ENCODE data around the gene PSMB1. TPM values are rescaled to one million over a fixed set of nuclear protein-coding genes. Genes with fewer than 3 reads are reported as not detected.

Gene PSMB1
- total and polyA plus RNA-seq, 9 of the 15 experiments (the other 6 are each of a cell fraction or from before 2014, with no cell fraction given) = 447 to 2,953 (median 884) TPM

DNA sequence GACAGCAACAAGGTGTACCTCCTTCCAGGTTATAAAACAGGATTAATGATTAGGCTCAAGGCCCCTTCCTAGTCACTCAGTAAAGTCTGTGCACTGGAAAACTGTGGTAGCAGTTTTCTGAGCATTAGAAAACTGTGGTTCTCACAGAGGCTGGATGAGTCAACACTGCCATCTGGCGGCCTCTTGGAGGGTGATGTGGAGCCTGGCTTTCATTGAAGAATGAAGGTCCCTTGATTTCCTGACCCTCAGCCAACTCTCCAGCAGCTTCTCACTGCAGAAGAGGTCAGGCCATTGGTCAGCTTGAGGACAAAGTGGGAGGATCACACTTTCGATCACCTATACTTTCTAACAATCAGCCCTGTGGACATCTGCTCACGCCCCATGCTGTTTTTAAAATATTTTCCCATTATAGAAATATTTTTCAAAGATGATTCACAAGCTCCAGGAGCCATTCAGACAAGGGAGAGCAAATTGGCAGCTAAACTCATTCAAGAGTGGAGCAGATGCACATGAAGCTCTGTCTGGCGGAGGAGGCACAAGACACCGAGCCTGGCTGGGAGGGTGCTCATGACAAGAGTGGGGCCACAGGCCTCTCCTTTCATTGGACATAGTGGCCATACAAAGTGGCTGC, 23.2 kb downstream of the PSMB1 start (continued):
- TF ChIP-seq, protein P1, sequence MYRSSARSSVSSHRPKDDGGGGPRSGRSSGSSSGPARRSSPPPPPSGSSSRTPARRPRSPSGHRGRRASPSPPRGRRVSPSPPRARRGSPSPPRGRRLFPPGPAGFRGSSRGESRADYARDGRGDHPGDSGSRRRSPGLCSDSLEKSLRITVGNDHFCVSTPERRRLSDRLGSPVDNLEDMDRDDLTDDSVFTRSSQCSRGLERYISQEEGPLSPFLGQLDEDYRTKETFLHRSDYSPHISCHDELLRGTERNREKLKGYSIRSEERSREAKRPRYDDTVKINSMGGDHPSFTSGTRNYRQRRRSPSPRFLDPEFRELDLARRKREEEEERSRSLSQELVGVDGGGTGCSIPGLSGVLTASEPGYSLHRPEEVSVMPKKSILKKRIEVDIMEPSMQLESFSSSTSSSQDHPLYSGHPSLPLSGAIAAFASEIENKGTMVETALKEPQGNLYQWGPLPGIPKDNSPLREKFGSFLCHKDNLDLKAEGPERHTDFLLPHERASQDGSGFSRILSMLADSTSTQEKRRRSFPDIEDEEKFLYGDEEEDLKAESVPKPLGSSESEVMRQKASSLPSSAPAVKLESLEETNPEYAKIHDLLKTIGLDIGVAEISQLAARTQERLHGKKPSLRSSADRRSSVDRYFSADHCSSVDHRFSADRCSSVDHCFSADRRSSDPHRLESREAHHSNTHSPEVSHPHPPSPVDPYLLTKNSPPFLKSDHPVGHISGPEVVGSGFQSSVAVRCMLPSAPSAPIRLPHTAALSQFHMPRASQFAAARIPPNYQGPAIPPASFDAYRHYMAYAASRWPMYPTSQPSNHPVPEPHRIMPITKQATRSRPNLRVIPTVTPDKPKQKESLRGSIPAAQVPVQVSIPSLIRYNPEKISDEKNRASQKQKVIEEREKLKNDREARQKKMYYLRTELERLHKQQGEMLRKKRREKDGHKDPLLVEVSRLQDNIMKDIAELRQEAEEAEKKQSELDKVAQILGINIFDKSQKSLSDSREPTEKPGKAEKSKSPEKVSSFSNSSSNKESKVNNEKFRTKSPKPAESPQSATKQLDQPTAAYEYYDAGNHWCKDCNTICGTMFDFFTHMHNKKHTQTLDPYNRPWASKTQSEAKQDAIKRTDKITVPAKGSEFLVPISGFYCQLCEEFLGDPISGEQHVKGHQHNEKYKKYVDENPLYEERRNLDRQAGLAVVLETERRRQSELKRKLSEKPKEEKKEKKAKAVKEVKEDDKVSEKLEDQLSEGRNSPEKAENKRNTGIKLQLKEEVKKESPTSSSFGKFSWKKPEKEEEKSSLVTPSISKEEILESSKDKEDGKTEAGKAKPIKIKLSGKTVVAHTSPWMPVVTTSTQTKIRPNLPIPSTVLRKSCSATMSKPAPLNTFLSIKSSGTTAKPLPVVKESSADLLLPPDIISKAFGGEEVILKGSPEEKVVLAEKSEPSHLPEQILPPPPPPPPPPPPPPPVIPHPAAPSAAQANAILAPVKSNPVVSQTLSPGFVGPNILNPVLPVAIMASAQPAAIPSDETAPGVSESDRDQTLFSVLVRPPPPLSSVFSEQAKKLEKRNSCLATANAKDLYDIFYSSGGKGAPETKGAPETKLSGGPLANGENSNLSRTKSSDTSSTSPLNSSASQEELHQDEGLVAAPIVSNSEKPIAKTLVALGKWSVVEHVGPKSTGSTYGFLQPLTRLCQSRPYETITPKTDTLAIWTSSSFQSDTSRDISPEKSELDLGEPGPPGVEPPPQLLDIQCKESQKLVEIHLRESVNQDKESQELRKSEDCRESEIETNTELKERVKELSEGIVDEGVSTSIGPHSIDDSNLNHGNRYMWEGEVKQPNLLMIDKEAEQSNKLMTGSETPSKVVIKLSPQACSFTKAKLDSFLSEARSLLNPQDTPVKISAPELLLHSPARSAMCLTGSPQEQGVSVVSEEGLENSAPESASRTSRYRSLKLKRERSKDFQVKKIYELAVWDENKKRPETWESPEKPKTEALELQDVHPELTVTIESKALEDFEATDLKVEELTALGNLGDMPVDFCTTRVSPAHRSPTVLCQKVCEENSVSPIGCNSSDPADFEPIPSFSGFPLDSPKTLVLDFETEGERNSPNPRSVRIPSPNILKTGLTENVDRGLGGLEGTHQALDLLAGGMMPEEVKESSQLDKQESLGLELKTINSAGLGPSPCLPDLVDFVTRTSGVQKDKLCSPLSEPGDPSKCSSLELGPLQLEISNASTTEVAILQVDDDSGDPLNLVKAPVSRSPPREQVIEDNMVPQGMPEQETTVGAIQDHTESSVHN (IDR thresholded peaks at IDR 0.05; ENCODE audit: borderline replicate concordance in 1 of 2, low read depth in 1 of 2) = no peak
- TF ChIP-seq, protein P2, sequence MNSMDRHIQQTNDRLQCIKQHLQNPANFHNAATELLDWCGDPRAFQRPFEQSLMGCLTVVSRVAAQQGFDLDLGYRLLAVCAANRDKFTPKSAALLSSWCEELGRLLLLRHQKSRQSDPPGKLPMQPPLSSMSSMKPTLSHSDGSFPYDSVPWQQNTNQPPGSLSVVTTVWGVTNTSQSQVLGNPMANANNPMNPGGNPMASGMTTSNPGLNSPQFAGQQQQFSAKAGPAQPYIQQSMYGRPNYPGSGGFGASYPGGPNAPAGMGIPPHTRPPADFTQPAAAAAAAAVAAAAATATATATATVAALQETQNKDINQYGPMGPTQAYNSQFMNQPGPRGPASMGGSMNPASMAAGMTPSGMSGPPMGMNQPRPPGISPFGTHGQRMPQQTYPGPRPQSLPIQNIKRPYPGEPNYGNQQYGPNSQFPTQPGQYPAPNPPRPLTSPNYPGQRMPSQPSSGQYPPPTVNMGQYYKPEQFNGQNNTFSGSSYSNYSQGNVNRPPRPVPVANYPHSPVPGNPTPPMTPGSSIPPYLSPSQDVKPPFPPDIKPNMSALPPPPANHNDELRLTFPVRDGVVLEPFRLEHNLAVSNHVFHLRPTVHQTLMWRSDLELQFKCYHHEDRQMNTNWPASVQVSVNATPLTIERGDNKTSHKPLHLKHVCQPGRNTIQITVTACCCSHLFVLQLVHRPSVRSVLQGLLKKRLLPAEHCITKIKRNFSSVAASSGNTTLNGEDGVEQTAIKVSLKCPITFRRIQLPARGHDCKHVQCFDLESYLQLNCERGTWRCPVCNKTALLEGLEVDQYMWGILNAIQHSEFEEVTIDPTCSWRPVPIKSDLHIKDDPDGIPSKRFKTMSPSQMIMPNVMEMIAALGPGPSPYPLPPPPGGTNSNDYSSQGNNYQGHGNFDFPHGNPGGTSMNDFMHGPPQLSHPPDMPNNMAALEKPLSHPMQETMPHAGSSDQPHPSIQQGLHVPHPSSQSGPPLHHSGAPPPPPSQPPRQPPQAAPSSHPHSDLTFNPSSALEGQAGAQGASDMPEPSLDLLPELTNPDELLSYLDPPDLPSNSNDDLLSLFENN (IDR thresholded peaks at IDR 0.05; ENCODE audit: low read depth in 2 of 2, low read length in 2 of 2) = peak; percentile 13 to 52; a peak in 1 of 4 replicates
- TF ChIP-seq ZNF79 (CRISPR knock-in tag; IDR thresholded peaks at IDR 0.05; ENCODE audit: low read depth) = no peak
- no peak for TF ChIP-seq ELF4 (CRISPR knock-in tag; IDR thresholded peaks at IDR 0.05)
- no peak for TF ChIP-seq FOS (IDR thresholded peaks at IDR 0.05; ENCODE audit: extremely low read depth, insufficient read length)
- TF ChIP-seq, protein P3, sequence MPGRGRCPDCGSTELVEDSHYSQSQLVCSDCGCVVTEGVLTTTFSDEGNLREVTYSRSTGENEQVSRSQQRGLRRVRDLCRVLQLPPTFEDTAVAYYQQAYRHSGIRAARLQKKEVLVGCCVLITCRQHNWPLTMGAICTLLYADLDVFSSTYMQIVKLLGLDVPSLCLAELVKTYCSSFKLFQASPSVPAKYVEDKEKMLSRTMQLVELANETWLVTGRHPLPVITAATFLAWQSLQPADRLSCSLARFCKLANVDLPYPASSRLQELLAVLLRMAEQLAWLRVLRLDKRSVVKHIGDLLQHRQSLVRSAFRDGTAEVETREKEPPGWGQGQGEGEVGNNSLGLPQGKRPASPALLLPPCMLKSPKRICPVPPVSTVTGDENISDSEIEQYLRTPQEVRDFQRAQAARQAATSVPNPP (IDR thresholded peaks at IDR 0.05; ENCODE audit: borderline replicate concordance, insufficient read depth, insufficient read length) = no peak
- no peak for TF ChIP-seq DPF2 (IDR thresholded peaks at IDR 0.05)
- no peak for TF ChIP-seq RBBP5 (IDR thresholded peaks at IDR 0.05; ENCODE audit: borderline replicate concordance, insufficient read depth, low read length, poor library complexity, severe bottlenecking)
- TF ChIP-seq KLF1 (tag; IDR thresholded peaks at IDR 0.05) = no peak
- no peak for TF ChIP-seq ZNF324 (CRISPR knock-in tag; IDR thresholded peaks at IDR 0.05)
- no peak for TF ChIP-seq HDAC1 (IDR thresholded peaks at IDR 0.05)
- TF ChIP-seq, protein P4, sequence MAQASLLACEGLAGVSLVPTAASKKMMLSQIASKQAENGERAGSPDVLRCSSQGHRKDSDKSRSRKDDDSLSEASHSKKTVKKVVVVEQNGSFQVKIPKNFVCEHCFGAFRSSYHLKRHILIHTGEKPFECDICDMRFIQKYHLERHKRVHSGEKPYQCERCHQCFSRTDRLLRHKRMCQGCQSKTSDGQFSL (CRISPR knock-in tag; IDR thresholded peaks at IDR 0.05) = no peak
- TF ChIP-seq, protein P4 (tag; IDR thresholded peaks at IDR 0.05) = no peak

Data from K562 (cell line).